Muscle layer of colon (tissue), 2 donors: ENCODE results near the gene TGFBR2.
A peak's percentile ranks its signal among the peaks of the same experiment; 100 is the strongest.

ENCODE experiments used
- H3K27ac ChIP-seq: one replicate; pipeline ENCODE4 v1.7.0; 2013; ENCODE audit warnings: low read depth, mild to moderate bottlenecking, low read length, moderate library complexity
- H3K27me3 ChIP-seq, 2 donors: one replicate each; pipeline ENCODE4 v1.7.0; 2013; ENCODE audit warnings: low read length in 2 of 2, mild to moderate bottlenecking in 2 of 2; ENCODE audit not compliant: insufficient read depth in 2 of 2, control insufficient read depth in 1 of 2
- H3K36me3 ChIP-seq: one replicate; pipeline ENCODE4 v1.7.0; 2013; ENCODE audit warnings: mild to moderate bottlenecking, low read length; ENCODE audit not compliant: insufficient read depth
- H3K4me1 ChIP-seq: one replicate; pipeline ENCODE4 v1.7.0; 2013; ENCODE audit warnings: mild to moderate bottlenecking, low read length; ENCODE audit not compliant: insufficient read depth
- H3K4me3 ChIP-seq, 2 donors: one replicate each; pipeline ENCODE4 v1.7.0; 2013; ENCODE audit warnings: low read length in 2 of 2, low read depth in 1 of 2, mild to moderate bottlenecking in 1 of 2, moderate library complexity in 1 of 2
- H3K9ac ChIP-seq: one replicate; pipeline ENCODE4 v1.7.0; 2013; ENCODE audit warnings: low read length
- H3K9me3 ChIP-seq: one replicate; pipeline ENCODE4 v1.7.0; 2013; ENCODE audit warnings: mild to moderate bottlenecking, low read length
- donor health status: abdominal sarcoma.
- donor health status: Adenocarcinoma of cecum.

The TGFBR2 gene

GRCh38 chr3:30686176-30686575, 79.8 kb downstream of the TGFBR2 start:
- peak overlapping the region; percentile 33 for H3K27ac ChIP-seq
- no peak overlapping the region for H3K4me3 ChIP-seq
- H3K27me3 ChIP-seq, result no peaks in the 10 kb centered on the region
- peaks cover 17% of the 10 kb centered on the region for H3K36me3 ChIP-seq
- no peaks in the 10 kb centered on the region for H3K9me3 ChIP-seq
- no peak overlapping the region for H3K9ac ChIP-seq
- peaks cover 100% of the 10 kb centered on the region for H3K4me1 ChIP-seq

GRCh38 chr3:30686799-30687198, 80.4 kb downstream of the TGFBR2 start:
- Histone ChIP-seq H3K9me3 (no peaks in the 10 kb centered on the region), H3K27me3 (no peaks in the 10 kb centered on the region), H3K9ac (no peak overlapping the region), H3K36me3 (peaks cover 17% of the 10 kb centered on the region), H3K4me1 (peaks cover 99% of the 10 kb centered on the region), H3K27ac (peak overlapping the region; percentile 25), H3K4me3 (no peak overlapping the region)

- no peak overlapping the region for H3K9ac ChIP-seq
- H3K27ac ChIP-seq, result peak overlapping the region; percentile 62
Observed at GRCh38 chr3:30687930-30688570, 81.6 kb downstream of the TGFBR2 start.

GRCh38 chr3:30688776-30689641, 82.6 kb downstream of the TGFBR2 start:
- Histone ChIP-seq H3K27me3 (no peaks in the 10 kb centered on the region), H3K36me3 (peaks cover 31% of the 10 kb centered on the region)

More at GRCh38 chr3:30687930-30688570, 81.6 kb downstream of the TGFBR2 start:
- Histone ChIP-seq H3K36me3 (peaks cover 30% of the 10 kb centered on the region), H3K9me3 (no peaks in the 10 kb centered on the region), H3K4me3 (peak overlapping the region in 1 of 2 donors; percentile 9), H3K4me1 (peaks cover 99% of the 10 kb centered on the region), H3K27me3 (no peaks in the 10 kb centered on the region)

GRCh38 chr3:30690199-30690598, 83.8 kb downstream of the TGFBR2 start:
- Histone ChIP-seq H3K27me3 (no peaks in the 10 kb centered on the region), H3K36me3 (peaks cover 41% of the 10 kb centered on the region), H3K4me1 (peaks cover 94% of the 10 kb centered on the region), H3K4me3 (no peak overlapping the region), H3K27ac (no peak overlapping the region), H3K9me3 (no peaks in the 10 kb centered on the region), H3K9ac (no peak overlapping the region)

More at GRCh38 chr3:30688776-30689641, 82.6 kb downstream of the TGFBR2 start:
- peak overlapping the region; percentile 16 for H3K9ac ChIP-seq
- peak overlapping the region; percentile 62 for H3K27ac ChIP-seq
- peaks cover 99% of the 10 kb centered on the region for H3K4me1 ChIP-seq
- H3K9me3 ChIP-seq, result no peaks in the 10 kb centered on the region
- peak overlapping the region in 1 of 2 donors; percentile 9 for H3K4me3 ChIP-seq

GRCh38 chr3:30691249-30691880, 85.0 kb downstream of the TGFBR2 start:
- H3K27ac ChIP-seq, result peak overlapping the region; percentile 41
- no peaks in the 10 kb centered on the region for H3K9me3 ChIP-seq
- peaks cover 47% of the 10 kb centered on the region for H3K36me3 ChIP-seq
- H3K4me3 ChIP-seq, result no peak overlapping the region
- peaks cover 94% of the 10 kb centered on the region for H3K4me1 ChIP-seq
- H3K27me3 ChIP-seq, result no peaks in the 10 kb centered on the region
- H3K9ac ChIP-seq, result no peak overlapping the region

- Histone ChIP-seq H3K27me3 (no peaks in the 10 kb centered on the region), H3K27ac (peak overlapping the region; percentile 19), H3K9ac (no peak overlapping the region), H3K4me3 (no peak overlapping the region), H3K4me1 (peaks cover 93% of the 10 kb centered on the region), H3K36me3 (peaks cover 47% of the 10 kb centered on the region), H3K9me3 (no peaks in the 10 kb centered on the region)
Observed at GRCh38 chr3:30691944-30692343, 85.5 kb downstream of the TGFBR2 start.

- Histone ChIP-seq H3K36me3 (peaks cover 47% of the 10 kb centered on the region), H3K9me3 (no peaks in the 10 kb centered on the region), H3K4me3 (no peak overlapping the region), H3K27ac (peak overlapping the region; percentile 45), H3K9ac (no peak overlapping the region), H3K4me1 (peaks cover 86% of the 10 kb centered on the region), H3K27me3 (no peaks in the 10 kb centered on the region)
Observed at GRCh38 chr3:30692498-30693130, 86.2 kb downstream of the TGFBR2 start.

GRCh38 chr3:30693470-30694120, 87.2 kb downstream of the TGFBR2 start:
- Histone ChIP-seq H3K9me3 (no peaks in the 10 kb centered on the region), H3K4me3 (no peak overlapping the region), H3K4me1 (peaks cover 76% of the 10 kb centered on the region), H3K36me3 (peaks cover 47% of the 10 kb centered on the region), H3K9ac (no peak overlapping the region), H3K27ac (peak overlapping the region; percentile 45), H3K27me3 (no peaks in the 10 kb centered on the region)

GRCh38 chr3:30694148-30694547, 87.7 kb downstream of the TGFBR2 start:
- no peak overlapping the region for H3K9ac ChIP-seq
- peaks cover 47% of the 10 kb centered on the region for H3K36me3 ChIP-seq
- no peak overlapping the region for H3K4me3 ChIP-seq
- H3K27me3 ChIP-seq, result no peaks in the 10 kb centered on the region
- H3K9me3 ChIP-seq, result no peaks in the 10 kb centered on the region
- no peak overlapping the region for H3K27ac ChIP-seq
- H3K4me1 ChIP-seq, result peaks cover 71% of the 10 kb centered on the region
